ENCODE measurements around the gene PLK3. TPM values are rescaled to one million over a fixed set of nuclear protein-coding genes. Genes with fewer than 3 reads are reported as not detected.

PLK3 gene
- total and polyA plus RNA-seq, 9 of the 15 experiments (the other 6 are each of a cell fraction or from before 2014, with no cell fraction given), result 0.52 to 22.7 (median 11.0) TPM

- no peak for TF ChIP-seq ZBTB49 (CRISPR knock-in tag; IDR thresholded peaks at IDR 0.05; ENCODE audit: borderline replicate concordance)
- TF ChIP-seq CHD7 (IDR thresholded peaks at IDR 0.05; ENCODE audit: low read depth, low read length), result no peak
- no peak for TF ChIP-seq HNRNPL (IDR thresholded peaks at IDR 0.05; ENCODE audit: low read depth, low read length)
- TF ChIP-seq RB1 (IDR thresholded peaks at IDR 0.05; ENCODE audit: low read depth), result no peak
- TF ChIP-seq HDAC6 (IDR thresholded peaks at IDR 0.05; ENCODE audit: low read depth, low read length), result no peak
Observed at GRCh38 chr1:44842486-44842861, 42.3 kb downstream of the PLK3 start (continued).
